HepG2 (cell line): ENCODE data around the gene SCN7A. TPM values are rescaled to one million over a fixed set of nuclear protein-coding genes. Genes with fewer than 3 reads are reported as not detected.

ENCODE experiments used
- ATAC-seq: fragments of 200-7000 bp; cut with Tn5 transposase; 3 replicates; pipeline ENCODE4 v1.9.1; 2020; ENCODE audit warnings: mild to moderate bottlenecking, moderate library complexity
- BruUV-seq: library from RNA; stranded (reverse); fragments of 400-500 nt; replicated peaks from 2 replicates; lab custom pipeline; 2021; lab: Mats Ljungman, UMichigan
- CTCF ChIA-PET: fragments of 300-600 bp; formaldehyde crosslinking; extraction: SDS; loops from one replicate; lab custom pipeline; 2021; ENCODE audit warnings: low total read pairs, inconsistent platforms, low intra/inter-chr PET ratio; lab: Yijun Ruan, JAX
- POLR2A ChIA-PET: fragments of 350-600 bp; sonication (Branson Sonifier 250); formaldehyde crosslinking; loops from one replicate; lab custom pipeline; 2020; ENCODE audit warnings: antibody characterized with exemption, inconsistent platforms; lab: Yijun Ruan, JAX
- DNase-seq: peaks from one replicate; pipeline ENCODE4 v3.0.0-alpha.2; 2015; ENCODE audit warnings: low spot score
- FAIRE-seq: peaks from 3 replicates; lab custom pipeline; 2011; peaks lifted over from hg19 to GRCh38; lab: Jason Lieb, UNC
- H2AFZ ChIP-seq: one replicate; pipeline ENCODE4 v1.6.1; 2011; ENCODE audit warnings: low read length, inconsistent platforms
- H3K27ac ChIP-seq: fragments of 300-600 bp; 3 replicates; pipeline ENCODE4 v1.8.0; 2011; ENCODE audit warnings: mixed run types, mild to moderate bottlenecking, mixed read lengths, low read length, inconsistent platforms; ENCODE audit not compliant: insufficient read depth; ENCODE audit errors: extremely low read length
- H3K27me3 ChIP-seq, 2 experiments: fragments of 200-600 bp in 1 of 2; 2 replicates in 1 of 2; 3 replicates in 1 of 2; pipeline versions ENCODE4 v1.6.0 to v1.8.0; 2011; ENCODE audit warnings: low read length in 2 of 2, mild to moderate bottlenecking in 2 of 2, moderate library complexity in 2 of 2, inconsistent platforms in 1 of 2; ENCODE audit not compliant: insufficient read depth in 2 of 2, control insufficient read depth in 1 of 2
- H3K36me3 ChIP-seq, 2 experiments: fragments of 200-600 bp in 1 of 2; replicated peaks in 1 of 2; 2 replicates in 1 of 2; 3 replicates in 1 of 2; pipeline versions ENCODE4 v1.5.1 to v1.8.0; 2011; ENCODE audit warnings: low read length in 2 of 2, inconsistent platforms in 1 of 2; ENCODE audit not compliant: insufficient read depth in 2 of 2, control insufficient read depth in 1 of 2
- H3K4me1 ChIP-seq: 2 replicates; pipeline ENCODE4 v1.5.1; 2012; ENCODE audit warnings: low read length, inconsistent platforms; ENCODE audit not compliant: insufficient read depth
- H3K4me2 ChIP-seq: 2 replicates; pipeline ENCODE4 v1.6.0; 2011; ENCODE audit warnings: low read depth, low read length, inconsistent platforms
- H3K4me3 ChIP-seq, 3 experiments: fragments of 200-600 bp in 1 of 3; sonication (generic), shearing (Covaris generic) in 1 of 3; replicated peaks in 1 of 3; 2 replicates each; pipeline ENCODE4 v1.5.1; 2011 to 2016; ENCODE audit warnings: low read length in 3 of 3, inconsistent platforms in 2 of 3, low read depth in 2 of 3, mild to moderate bottlenecking in 2 of 3, control low read depth in 1 of 3, mixed read lengths in 1 of 3; ENCODE audit not compliant: insufficient read depth in 1 of 3
- H3K79me2 ChIP-seq: one replicate; pipeline ENCODE4 v1.6.1; 2011; ENCODE audit warnings: low read length, inconsistent platforms; ENCODE audit not compliant: insufficient read depth
- H3K9ac ChIP-seq: 2 replicates; pipeline ENCODE4 v1.6.0; 2011; ENCODE audit warnings: mild to moderate bottlenecking, low read depth, low read length, inconsistent platforms; ENCODE audit not compliant: insufficient read depth
- H3K9me3 ChIP-seq: 2 replicates; pipeline ENCODE4 v1.5.1; 2012; ENCODE audit warnings: mild to moderate bottlenecking, low read length
- H4K20me1 ChIP-seq: 2 replicates; pipeline ENCODE4 v1.6.0; 2011; ENCODE audit warnings: inconsistent platforms, mild to moderate bottlenecking, low read length, moderate library complexity; ENCODE audit not compliant: insufficient read depth
- AGO1 ChIP-seq: fragments of 200-400 bp; formaldehyde crosslinking; IDR thresholded peaks from 2 replicates; pipeline ENCODE4 v1.6.1; 2017; ENCODE audit warnings: mild to moderate bottlenecking, low read depth, low read length, moderate library complexity; ENCODE audit not compliant: poor library complexity, severe bottlenecking
- AGO2 ChIP-seq: fragments of 200-400 bp; formaldehyde crosslinking; optimal IDR thresholded peaks from 2 replicates; pipeline ENCODE3; 2017; ENCODE audit warnings: mild to moderate bottlenecking, low read depth, low read length, moderate library complexity
- CBX1 ChIP-seq: IDR thresholded peaks from one replicate; pipeline ENCODE4 v1.6.1; 2016; ENCODE audit warnings: antibody characterized with exemption, low read depth
- FIP1L1 ChIP-seq: fragments of 200-400 bp; formaldehyde crosslinking; IDR thresholded peaks from 2 replicates; pipeline ENCODE4 v1.6.1; 2018; ENCODE audit warnings: low read depth, mild to moderate bottlenecking, low read length, moderate library complexity, borderline replicate concordance; ENCODE audit not compliant: insufficient read depth
- FOXP4 ChIP-seq: sonication (generic); formaldehyde crosslinking; IDR thresholded peaks from 2 replicates; pipeline ENCODE4 v1.4.0; 2020; ENCODE audit warnings: missing genetic modification reagents
- HOXA3 ChIP-seq: sonication (generic); formaldehyde crosslinking; IDR thresholded peaks from 2 replicates; pipeline ENCODE4 v1.5.0; 2020; ENCODE audit warnings: missing genetic modification reagents
- THYN1 ChIP-seq: sonication (generic); formaldehyde crosslinking; IDR thresholded peaks from 2 replicates; pipeline ENCODE4 v1.8.1; 2023; ENCODE audit warnings: low read depth, mild to moderate bottlenecking, moderate library complexity, missing genetic modification reagents, borderline replicate concordance
- ZNF260 ChIP-seq: sonication (generic); formaldehyde crosslinking; IDR thresholded peaks from 2 replicates; pipeline ENCODE4 v1.4.0; 2020; ENCODE audit warnings: missing genetic modification reagents, low read depth, mild to moderate bottlenecking, borderline replicate concordance
- ZNF75D ChIP-seq: sonication (generic); formaldehyde crosslinking; IDR thresholded peaks from 2 replicates; pipeline ENCODE4 v1.8.1; 2023; ENCODE audit warnings: missing genetic modification reagents, mild to moderate bottlenecking, borderline replicate concordance
- in situ Hi-C: cut with HindIII; loops from 2 replicates; pipeline ENCODE4 v1.10.0; 2017; ENCODE audit warnings: low pct_unique_long_range_greater_than_20kb; ENCODE audit not compliant: extremely low pct_ligation_motif_present
- intact Hi-C: fragments of 100-400 bp; cut with micrococcal nuclease; formaldehyde crosslinking; loops from one replicate; pipeline ENCODE4 v1.10.0; 2022; ENCODE audit not compliant: unreplicated experiment
- polyA plus RNA-seq, 8 experiments: library from polyadenylated mRNA; depleted of rRNA in 3 of 8; stranded (reverse) in 7 of 8; unstranded in 1 of 8; fragments of >200 nt; fragmentation: Illumina TruSeq in 4 of 8; extraction: Trizol in 4 of 8; gene quantifications; 2 replicates each; pipeline versions ENCODE4 v1.2.1 to v1.2.3, GENCODE V29; 2011 to 2016; ENCODE audit warnings: low read depth in 4 of 8, missing spikeins in 1 of 8, mixed read lengths in 1 of 8; ENCODE audit not compliant: insufficient read depth in 1 of 8
- total RNA-seq, 5 experiments: library from RNA; depleted of rRNA; stranded (reverse); fragments of >200 nt; fragmentation: Illumina TruSeq; extraction: Trizol; gene quantifications; 2 replicates each; pipeline ENCODE4 v1.2.3, GENCODE V29; 2016; ENCODE audit warnings: low read depth in 1 of 5
- TF ChIP-seq, protein P1 (sequence below): sonication (generic); formaldehyde crosslinking; IDR thresholded peaks from 2 replicates; pipeline ENCODE4 v1.9.0; 2022; ENCODE audit warnings: low read depth, missing genetic modification reagents

The SCN7A gene
- total and polyA plus RNA-seq, 2 of the 13 experiments (the other 11 are each of a cell fraction or from before 2014, with no cell fraction given), result 0.01 TPM; not detected in 1

DNA sequence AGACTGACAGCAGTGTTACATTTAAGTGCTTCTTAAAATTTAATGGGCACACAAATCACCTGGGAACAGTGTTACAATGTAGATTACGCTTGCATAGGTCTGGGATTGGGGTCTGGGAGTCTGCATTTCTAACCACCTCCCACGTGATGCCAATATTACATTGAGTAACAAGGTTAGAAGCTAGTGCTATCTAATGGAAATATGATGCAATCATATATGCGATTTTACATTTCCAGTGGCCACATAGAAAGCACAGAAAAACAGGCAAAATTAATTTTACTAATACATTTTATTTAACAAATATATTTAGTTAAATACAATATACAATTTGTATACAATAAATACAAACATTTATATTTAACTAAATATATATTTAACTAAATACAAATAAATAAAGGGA, 53.7 kb downstream of the SCN7A start (continued):
- TF ChIP-seq, protein P1, sequence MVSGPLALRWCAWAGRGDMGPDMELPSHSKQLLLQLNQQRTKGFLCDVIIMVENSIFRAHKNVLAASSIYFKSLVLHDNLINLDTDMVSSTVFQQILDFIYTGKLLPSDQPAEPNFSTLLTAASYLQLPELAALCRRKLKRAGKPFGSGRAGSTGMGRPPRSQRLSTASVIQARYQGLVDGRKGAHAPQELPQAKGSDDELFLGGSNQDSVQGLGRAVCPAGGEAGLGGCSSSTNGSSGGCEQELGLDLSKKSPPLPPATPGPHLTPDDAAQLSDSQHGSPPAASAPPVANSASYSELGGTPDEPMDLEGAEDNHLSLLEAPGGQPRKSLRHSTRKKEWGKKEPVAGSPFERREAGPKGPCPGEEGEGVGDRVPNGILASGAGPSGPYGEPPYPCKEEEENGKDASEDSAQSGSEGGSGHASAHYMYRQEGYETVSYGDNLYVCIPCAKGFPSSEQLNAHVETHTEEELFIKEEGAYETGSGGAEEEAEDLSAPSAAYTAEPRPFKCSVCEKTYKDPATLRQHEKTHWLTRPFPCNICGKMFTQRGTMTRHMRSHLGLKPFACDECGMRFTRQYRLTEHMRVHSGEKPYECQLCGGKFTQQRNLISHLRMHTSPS (CRISPR knock-in tag), result no peak

DNA sequence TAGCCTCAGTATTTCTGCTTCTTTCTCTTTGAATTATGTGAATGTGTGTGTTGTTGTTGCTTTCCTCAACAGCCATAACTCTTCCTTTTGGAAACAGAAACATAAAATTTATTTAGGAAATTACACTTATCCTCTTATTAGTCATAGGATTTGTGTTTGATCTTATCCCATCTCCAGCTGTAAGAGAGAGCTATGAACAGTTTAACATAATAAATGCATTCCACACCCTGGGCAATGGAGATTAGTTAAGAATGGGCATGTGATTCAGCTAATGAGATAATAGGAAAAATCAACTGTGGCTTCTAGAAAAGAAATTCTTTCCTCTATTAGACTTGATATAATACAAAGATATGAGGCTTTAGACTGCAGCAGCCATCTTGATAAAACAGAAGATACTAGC, 55.0 kb downstream of the SCN7A start:
- Histone ChIP-seq H3K9ac (no peak overlapping the region), H3K4me3 (no peak overlapping the region), H3K27me3 (no peaks in the 10 kb centered on the region), H3K4me1 (peaks cover 5% of the 10 kb centered on the region; the same call in 1 of the 2 replicates), H3K27ac (no peak overlapping the region), H3K9me3 (no peaks in the 10 kb centered on the region), H3K79me2 (no peaks in the 10 kb centered on the region), H2AFZ (no peak overlapping the region), H3K36me3 (no peaks in the 10 kb centered on the region), H4K20me1 (no peaks in the 10 kb centered on the region), H3K4me2 (no peak overlapping the region)
- TF ChIP-seq HOXA3 (CRISPR knock-in tag) (no peak), THYN1 (CRISPR knock-in tag) (no peak), AGO1 (no peak), ZNF75D (CRISPR knock-in tag) (no peak), ZNF260 (CRISPR knock-in tag) (no peak), CBX1 (no peak), AGO2 (no peak), FIP1L1 (no peak), FOXP4 (no peak)
- DNase-seq, result no peak
- POLR2A ChIA-PET, result no interaction called here
- no peak for ATAC-seq
- intact Hi-C loops (no loop called here), in situ Hi-C loops (no loop called here)
- CTCF ChIA-PET, result no interaction called here
- no peak for FAIRE-seq
- no TSS peak for BruUV-seq
